Measurements from ENCODE around the gene GLI3.

GRCh38 chr7:42186151-42186550 lies 50.9 kb downstream of the GLI3 start:
- TF ChIP-seq CTCF (IDR thresholded peaks at IDR 0.05) (peak; percentile 52), SP1 (CRISPR knock-in tag; conservative IDR thresholded peaks at IDR 0.05) (no peak), TEAD1 (CRISPR knock-in tag; IDR thresholded peaks at IDR 0.05) (no peak), ZNF121 (CRISPR knock-in tag; IDR thresholded peaks at IDR 0.05) (no peak)
- TF ChIP-seq, protein P1, sequence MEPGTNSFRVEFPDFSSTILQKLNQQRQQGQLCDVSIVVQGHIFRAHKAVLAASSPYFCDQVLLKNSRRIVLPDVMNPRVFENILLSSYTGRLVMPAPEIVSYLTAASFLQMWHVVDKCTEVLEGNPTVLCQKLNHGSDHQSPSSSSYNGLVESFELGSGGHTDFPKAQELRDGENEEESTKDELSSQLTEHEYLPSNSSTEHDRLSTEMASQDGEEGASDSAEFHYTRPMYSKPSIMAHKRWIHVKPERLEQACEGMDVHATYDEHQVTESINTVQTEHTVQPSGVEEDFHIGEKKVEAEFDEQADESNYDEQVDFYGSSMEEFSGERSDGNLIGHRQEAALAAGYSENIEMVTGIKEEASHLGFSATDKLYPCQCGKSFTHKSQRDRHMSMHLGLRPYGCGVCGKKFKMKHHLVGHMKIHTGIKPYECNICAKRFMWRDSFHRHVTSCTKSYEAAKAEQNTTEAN (CRISPR knock-in tag; IDR thresholded peaks at IDR 0.05) = no peak

Data from WTC11 (cell line).